ENCODE results near the gene TRIM71. TPM values are rescaled to one million over a fixed set of nuclear protein-coding genes. Genes with fewer than 3 reads are reported as not detected.

TRIM71 gene
- total RNA-seq, 1 experiment from 2014 or later, result 376 TPM

DNA sequence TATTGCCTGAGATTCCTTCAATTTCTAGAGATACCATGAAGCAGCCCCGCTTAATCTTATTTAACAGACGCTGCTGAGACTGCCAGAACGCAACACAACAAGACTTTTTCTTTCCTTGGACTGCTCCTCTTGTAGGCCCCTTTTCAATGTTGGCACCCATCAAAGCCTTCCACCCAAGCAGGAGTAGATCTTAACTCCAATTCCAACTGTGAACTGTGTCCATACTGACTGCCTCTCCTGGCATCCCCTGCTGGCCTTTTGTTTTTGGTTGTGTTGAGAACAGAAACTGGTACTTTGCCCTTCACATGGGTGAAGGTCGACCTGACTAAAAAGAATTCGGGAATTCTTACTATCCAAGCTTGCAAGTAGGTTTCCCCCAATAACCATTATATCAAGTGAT is 50.2 kb downstream of the TRIM71 start:
- no peak overlapping the region for H2BK120ac ChIP-seq (ENCODE audit: low read depth, low read length, poor library complexity, severe bottlenecking)
- H2BK20ac ChIP-seq (ENCODE audit: low read depth, low read length, poor library complexity, severe bottlenecking), result no peak overlapping the region
- peaks cover 75% of the 10 kb centered on the region for H3K79me2 ChIP-seq (ENCODE audit: insufficient read depth, low read length)
- Mint-ChIP-seq H3K4me1 (peaks cover 95 to 98% of the 10 kb centered on the region in 2 experiments), H3K27me3 (ENCODE audit: low read depth) (no peaks in the 10 kb centered on the region; the same call in 1 of the 2 replicates), H3K27ac (peak overlapping the region; percentile 97 to 100 (median 99)), H3K9me3 (no peaks in the 10 kb centered on the region), H3K4me3 (peak overlapping the region; percentile 21 to 72; a peak in 3 of 5 replicates), H3K36me3 (ENCODE audit: insufficient read depth in 1 of 3, low read depth in 3 of 3) (peaks cover 2 to 19% (median 7%) of the 10 kb centered on the region in 3 experiments; a peak in 5 of 7 replicates)
- no peak overlapping the region for H4K91ac ChIP-seq (ENCODE audit: insufficient read length, low read depth, low read length)
- peaks cover 6% of the 10 kb centered on the region for H4K20me1 ChIP-seq (ENCODE audit: control insufficient read depth, insufficient read depth, insufficient read length)
- no peak overlapping the region for H2BK12ac ChIP-seq (ENCODE audit: insufficient read length, low read depth, low read length)
- H3K18ac ChIP-seq (ENCODE audit: insufficient read length, low read depth, low read length), result no peak overlapping the region
- H3K27me3 ChIP-seq (ENCODE audit: insufficient read depth, low read length), result no peaks in the 10 kb centered on the region
- no peak overlapping the region for H4K5ac ChIP-seq (ENCODE audit: insufficient read length, low read depth, low read length)
- H3K14ac ChIP-seq (ENCODE audit: insufficient read depth, low read length), result no peak overlapping the region
- H4K8ac ChIP-seq (replicated peaks; ENCODE audit: insufficient read length, low read depth, low read length), result no peak overlapping the region
- H3K9me3 ChIP-seq (ENCODE audit: control insufficient read depth, low read depth, low read length), result no peaks in the 10 kb centered on the region
- no peak overlapping the region for H3K4ac ChIP-seq (ENCODE audit: low read depth, low read length)
- TF ChIP-seq, protein P1, sequence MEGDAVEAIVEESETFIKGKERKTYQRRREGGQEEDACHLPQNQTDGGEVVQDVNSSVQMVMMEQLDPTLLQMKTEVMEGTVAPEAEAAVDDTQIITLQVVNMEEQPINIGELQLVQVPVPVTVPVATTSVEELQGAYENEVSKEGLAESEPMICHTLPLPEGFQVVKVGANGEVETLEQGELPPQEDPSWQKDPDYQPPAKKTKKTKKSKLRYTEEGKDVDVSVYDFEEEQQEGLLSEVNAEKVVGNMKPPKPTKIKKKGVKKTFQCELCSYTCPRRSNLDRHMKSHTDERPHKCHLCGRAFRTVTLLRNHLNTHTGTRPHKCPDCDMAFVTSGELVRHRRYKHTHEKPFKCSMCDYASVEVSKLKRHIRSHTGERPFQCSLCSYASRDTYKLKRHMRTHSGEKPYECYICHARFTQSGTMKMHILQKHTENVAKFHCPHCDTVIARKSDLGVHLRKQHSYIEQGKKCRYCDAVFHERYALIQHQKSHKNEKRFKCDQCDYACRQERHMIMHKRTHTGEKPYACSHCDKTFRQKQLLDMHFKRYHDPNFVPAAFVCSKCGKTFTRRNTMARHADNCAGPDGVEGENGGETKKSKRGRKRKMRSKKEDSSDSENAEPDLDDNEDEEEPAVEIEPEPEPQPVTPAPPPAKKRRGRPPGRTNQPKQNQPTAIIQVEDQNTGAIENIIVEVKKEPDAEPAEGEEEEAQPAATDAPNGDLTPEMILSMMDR (conservative IDR thresholded peaks at IDR 0.05), result no peak
- H3K4me1 ChIP-seq (ENCODE audit: insufficient read depth, low read length), result peaks cover 39% of the 10 kb centered on the region; the same call in 1 of the 2 replicates
- no peaks in the 10 kb centered on the region for H3K23me2 ChIP-seq (ENCODE audit: insufficient read length, low read depth, low read length, poor library complexity, severe bottlenecking)
- H3K23ac ChIP-seq (ENCODE audit: insufficient read length, low read depth, low read length), result no peak overlapping the region
- peak overlapping the region; percentile 39 for H3K4me2 ChIP-seq (ENCODE audit: insufficient read depth, insufficient read length, low read length)
- no peak overlapping the region for H2AK5ac ChIP-seq (ENCODE audit: insufficient read length, low read length)
- peak overlapping the region; percentile 98 for H3K27ac ChIP-seq (ENCODE audit: insufficient read length, low read depth, low read length)
- no CpG with 5 or more reads among the region's 5 CpGs for WGBS (ENCODE audit: extremely low coverage, insufficient read length, low lambda C conversion rate)
- H2BK15ac ChIP-seq (ENCODE audit: low read depth, low read length), result no peak overlapping the region
- H3K9ac ChIP-seq (ENCODE audit: extremely low read depth, insufficient read length, low read length), result no peak overlapping the region
- DNase-seq, result no peak
- H3K56ac ChIP-seq (ENCODE audit: insufficient read length, low read depth, low read length), result no peak overlapping the region
- H2BK5ac ChIP-seq (ENCODE audit: insufficient read length, low read length), result no peak overlapping the region
- H3K79me1 ChIP-seq (ENCODE audit: insufficient read depth, low read depth, low read length, poor library complexity, severe bottlenecking), result no peaks in the 10 kb centered on the region
- no peak overlapping the region for H2AFZ ChIP-seq (ENCODE audit: low read length)
- no peak overlapping the region for H3T11ph ChIP-seq (ENCODE audit: low read length)
